Left lung (tissue), 10 donors: ENCODE results near the gene CSTB. TPM values are rescaled to one million over a fixed set of nuclear protein-coding genes. Genes with fewer than 3 reads are reported as not detected.
A peak's percentile ranks its signal among the peaks of the same experiment; 100 is the strongest.

ENCODE experiments used
- ATAC-seq: fragments of 200-7000 bp; cut with Tn5 transposase; one replicate; pipeline ENCODE4 v1.9.1; 2020; ENCODE audit warnings: moderate library complexity
- DNase-seq, 4 donors: peaks; one replicate each; pipeline ENCODE4 v3.0.0-alpha.2; 2013 to 2020
- H3K27ac ChIP-seq, 2 donors: fragments of 200-600 bp; sonication (generic) in 1 of 2; one replicate each; pipeline versions ENCODE4 v1.5.0 to v1.8.0; 2020 to 2021
- H3K27me3 ChIP-seq, 2 donors: fragments of 200-600 bp; sonication (generic) in 1 of 2; one replicate each; pipeline versions ENCODE4 v1.5.0 to v1.8.0; 2020 to 2021
- H3K36me3 ChIP-seq, 2 donors: fragments of 200-600 bp; sonication (generic) in 1 of 2; one replicate each; pipeline versions ENCODE4 v1.5.0 to v1.8.0; 2020 to 2021
- H3K4me1 ChIP-seq, 2 donors: fragments of 200-600 bp; one replicate each; pipeline ENCODE4 v1.8.0; 2021
- H3K4me3 ChIP-seq, 2 donors: fragments of 200-600 bp; sonication (generic) in 1 of 2; one replicate each; pipeline versions ENCODE4 v1.5.0 to v1.8.0; 2020 to 2021; ENCODE audit warnings: mild to moderate bottlenecking in 1 of 2
- H3K9me3 ChIP-seq, 2 donors: fragments of 200-600 bp; sonication (generic) in 1 of 2; one replicate each; pipeline versions ENCODE4 v1.5.0 to v1.8.0; 2020 to 2021
- intact Hi-C, 2 donors: fragments of 100-400 bp; cut with DNase I; formaldehyde crosslinking; loops; one replicate each; pipeline versions ENCODE4 v1.11.2 to v1.14.2; 2022
- polyA plus RNA-seq, 6 donors: library from polyadenylated mRNA; unstranded; fragments of 120-200 nt; gene quantifications; one replicate each; pipeline ENCODE4 v1.2.1, GENCODE V29; 2013; ENCODE audit not compliant: insufficient read length in 6 of 6
- total RNA-seq, 2 donors: library from RNA; stranded (reverse); fragmentation: NEBNext Ultra II Directional; extraction: Animal tissue kit (Norgen Biotek cat#: 25700); gene quantifications; one replicate each; pipeline ENCODE4 v1.2.1, GENCODE V29; 2021
- TF ChIP-seq, protein P1 (sequence below), 2 donors: fragments of 200-600 bp; sonication (generic) in 1 of 2; IDR thresholded peaks; one replicate each; pipeline versions ENCODE4 v1.5.0 to v1.8.0; 2021; ENCODE audit warnings: antibody characterized with exemption in 2 of 2
- donor health status: DM: no; HTN: yes; CAD: no.
- donor health status: DM: no; HTN: no; CAD: no.

Gene CSTB
- total and polyA plus RNA-seq, 8 donors, result 36.5 to 133 (median 37.8) TPM

GRCh38 chr21:43797415-43797814, 21.3 kb upstream of the CSTB start:
- Histone ChIP-seq H3K27me3 (no peaks in the 10 kb centered on the region), H3K27ac (no peak overlapping the region), H3K4me1 (no peaks in the 10 kb centered on the region), H3K4me3 (no peak overlapping the region), H3K9me3 (no peaks in the 10 kb centered on the region), H3K36me3 (peaks cover 0 to 100% of the 10 kb centered on the region in 2 donors)
- ATAC-seq (no peak), DNase-seq (no peak)
- intact Hi-C loops, result no loop called here
- TF ChIP-seq, protein P1, sequence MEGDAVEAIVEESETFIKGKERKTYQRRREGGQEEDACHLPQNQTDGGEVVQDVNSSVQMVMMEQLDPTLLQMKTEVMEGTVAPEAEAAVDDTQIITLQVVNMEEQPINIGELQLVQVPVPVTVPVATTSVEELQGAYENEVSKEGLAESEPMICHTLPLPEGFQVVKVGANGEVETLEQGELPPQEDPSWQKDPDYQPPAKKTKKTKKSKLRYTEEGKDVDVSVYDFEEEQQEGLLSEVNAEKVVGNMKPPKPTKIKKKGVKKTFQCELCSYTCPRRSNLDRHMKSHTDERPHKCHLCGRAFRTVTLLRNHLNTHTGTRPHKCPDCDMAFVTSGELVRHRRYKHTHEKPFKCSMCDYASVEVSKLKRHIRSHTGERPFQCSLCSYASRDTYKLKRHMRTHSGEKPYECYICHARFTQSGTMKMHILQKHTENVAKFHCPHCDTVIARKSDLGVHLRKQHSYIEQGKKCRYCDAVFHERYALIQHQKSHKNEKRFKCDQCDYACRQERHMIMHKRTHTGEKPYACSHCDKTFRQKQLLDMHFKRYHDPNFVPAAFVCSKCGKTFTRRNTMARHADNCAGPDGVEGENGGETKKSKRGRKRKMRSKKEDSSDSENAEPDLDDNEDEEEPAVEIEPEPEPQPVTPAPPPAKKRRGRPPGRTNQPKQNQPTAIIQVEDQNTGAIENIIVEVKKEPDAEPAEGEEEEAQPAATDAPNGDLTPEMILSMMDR (IDR thresholded peaks at IDR 0.05), result no peak

DNA sequence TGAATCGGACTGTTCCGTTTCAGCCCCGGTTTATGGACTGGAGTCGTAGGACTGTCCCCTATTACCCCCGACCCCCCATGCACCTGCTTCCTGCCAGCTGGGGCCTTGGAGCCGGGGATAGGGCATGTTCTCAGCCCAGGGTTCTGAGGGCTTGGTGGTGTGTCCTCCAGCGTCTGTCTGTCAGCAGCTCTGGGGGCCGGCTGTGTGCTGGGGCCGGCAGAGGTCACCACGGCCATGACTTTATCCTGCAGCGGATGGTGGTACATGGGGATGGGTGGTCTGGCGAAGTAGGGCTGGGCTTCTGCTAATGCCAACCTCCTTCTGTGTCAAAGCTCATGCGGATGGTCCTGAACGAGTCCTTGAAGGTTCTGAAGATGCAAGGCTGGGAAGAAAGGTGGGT, 18.7 kb upstream of the CSTB start:
- H3K27ac ChIP-seq, result no peak overlapping the region
- no peaks in the 10 kb centered on the region for H3K9me3 ChIP-seq
- TF ChIP-seq, protein P1 (IDR thresholded peaks at IDR 0.05), result no peak
- H3K4me3 ChIP-seq, result no peak overlapping the region
- DNase-seq, result no peak
- H3K4me1 ChIP-seq, result peaks cover 6 to 20% of the 10 kb centered on the region in 2 donors
- H3K27me3 ChIP-seq, result no peaks in the 10 kb centered on the region
- ATAC-seq, result no peak
- intact Hi-C loops, result no loop called here
- peaks cover 0 to 84% of the 10 kb centered on the region in 2 donors for H3K36me3 ChIP-seq

GRCh38 chr21:43794311-43794710, 18.2 kb upstream of the CSTB start:
- TF ChIP-seq, protein P1 (IDR thresholded peaks at IDR 0.05), result no peak
- Histone ChIP-seq H3K4me1 (peaks cover 6 to 24% of the 10 kb centered on the region in 2 donors), H3K27me3 (no peaks in the 10 kb centered on the region), H3K9me3 (no peaks in the 10 kb centered on the region), H3K4me3 (no peak overlapping the region), H3K36me3 (peaks cover 0 to 79% of the 10 kb centered on the region in 2 donors), H3K27ac (no peak overlapping the region)
- ATAC-seq, result no peak
- peak in 1 of 4 donors; percentile 76 for DNase-seq
- intact Hi-C loops, result no loop called here

DNA sequence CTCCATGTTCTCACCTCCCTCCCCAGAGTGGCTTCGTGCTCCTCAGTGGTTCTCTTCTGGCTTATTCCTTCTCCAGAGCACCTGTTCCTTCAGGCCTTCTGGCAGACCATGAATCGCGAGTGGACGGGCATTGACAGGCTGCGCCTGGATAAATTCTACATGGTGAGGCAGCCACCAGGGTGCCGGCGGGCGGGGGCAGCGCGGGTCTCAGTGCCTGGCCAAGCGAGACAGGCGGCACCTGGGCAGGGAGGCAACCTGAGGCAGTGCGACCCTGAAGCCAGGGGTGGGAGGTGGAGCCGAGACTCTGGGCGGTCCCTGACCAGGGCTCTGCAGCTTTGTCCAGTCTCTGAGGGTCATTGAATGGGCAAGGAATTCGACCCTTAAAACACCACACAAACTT, 17.1 kb upstream of the CSTB start:
- Histone ChIP-seq H3K9me3 (no peaks in the 10 kb centered on the region), H3K4me1 (peaks cover 6 to 29% of the 10 kb centered on the region in 2 donors), H3K27me3 (no peaks in the 10 kb centered on the region), H3K27ac (no peak overlapping the region), H3K36me3 (peaks cover 0 to 68% of the 10 kb centered on the region in 2 donors), H3K4me3 (no peak overlapping the region)
- intact Hi-C loops, result no loop called here
- no peak for ATAC-seq
- peak in 1 of 4 donors; percentile 72 for DNase-seq
- TF ChIP-seq, protein P1 (IDR thresholded peaks at IDR 0.05), result no peak

DNA sequence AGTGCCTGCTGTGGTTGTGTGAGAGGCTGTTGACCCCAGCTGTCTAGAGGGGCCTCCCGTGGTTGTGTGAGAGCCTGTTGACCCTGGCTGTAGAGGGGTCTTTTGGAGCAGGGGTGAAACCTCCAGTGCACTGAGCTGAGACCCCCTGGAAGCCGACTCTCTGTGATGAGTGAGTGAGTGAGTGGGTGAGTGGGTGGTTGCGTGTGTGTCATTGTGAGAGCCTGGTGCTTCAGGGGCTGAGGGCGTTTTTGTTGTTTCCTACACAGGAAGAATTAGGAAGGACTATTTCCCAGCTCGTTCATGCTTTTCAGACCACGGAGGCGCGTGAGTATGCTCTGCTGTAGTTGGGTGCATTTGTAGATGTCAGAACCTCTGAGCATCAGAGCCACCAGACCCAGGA, 16.3 kb upstream of the CSTB start:
- TF ChIP-seq, protein P1 (IDR thresholded peaks at IDR 0.05), result no peak
- DNase-seq, result no peak
- no peak for ATAC-seq
- H3K4me1 ChIP-seq, result peaks cover 6 to 29% of the 10 kb centered on the region in 2 donors
- H3K4me3 ChIP-seq, result no peak overlapping the region
- H3K27ac ChIP-seq, result no peak overlapping the region
- intact Hi-C loops, result no loop called here
- H3K27me3 ChIP-seq, result no peaks in the 10 kb centered on the region
- H3K9me3 ChIP-seq, result no peaks in the 10 kb centered on the region
- peaks cover 0 to 60% of the 10 kb centered on the region in 2 donors for H3K36me3 ChIP-seq
